IMR-90 (cell line): ENCODE data around the gene VGLL1. TPM values are rescaled to one million over a fixed set of nuclear protein-coding genes. Genes with fewer than 3 reads are reported as not detected.

Experiments
- ATAC-seq: fragments of 200-7000 bp; cut with Tn5 transposase; 2 replicates; pipeline ENCODE4 v1.9.1; 2020; ENCODE audit warnings: low read depth, mild to moderate bottlenecking, moderate library complexity
- BruUV-seq: library from RNA; stranded (reverse); fragments of 400-500 nt; replicated peaks from 2 replicates; lab custom pipeline; 2021; lab: Mats Ljungman, UMichigan
- CTCF ChIA-PET: fragments of 300-600 bp; formaldehyde crosslinking; extraction: SDS; loops from one replicate; lab custom pipeline; 2021; ENCODE audit warnings: antibody characterized with exemption; lab: Yijun Ruan, JAX
- POLR2A ChIA-PET: fragments of 300-600 bp; sonication (Branson Sonifier 250); formaldehyde crosslinking; loops from one replicate; lab custom pipeline; 2022; ENCODE audit warnings: antibody characterized with exemption; ENCODE audit not compliant: unreplicated experiment; lab: Charles Lee
- DNase-seq: peaks from one replicate; pipeline ENCODE4 v3.0.0; 2013
- H2AFZ ChIP-seq: replicated peaks from 2 replicates; pipeline ENCODE3; 2013; ENCODE audit warnings: low read length, mild to moderate bottlenecking; ENCODE audit not compliant: poor library complexity
- H2AK5ac ChIP-seq: 2 replicates; pipeline ENCODE4 v1.6.1; 2013; ENCODE audit warnings: low read depth, low read length, inconsistent platforms
- H2AK9ac ChIP-seq: replicated peaks from 2 replicates; pipeline ENCODE3; 2013; ENCODE audit warnings: mild to moderate bottlenecking, low read depth, low read length, moderate library complexity; ENCODE audit not compliant: poor library complexity
- H2BK120ac ChIP-seq: 2 replicates; pipeline ENCODE4 v1.6.1; 2013; ENCODE audit warnings: low read depth, low read length, inconsistent platforms
- H2BK15ac ChIP-seq: 3 replicates; pipeline ENCODE4 v1.6.1; 2013; ENCODE audit warnings: low read depth, low read length, inconsistent platforms
- H2BK20ac ChIP-seq: 2 replicates; pipeline ENCODE4 v1.6.1; 2013; ENCODE audit warnings: low read depth, mild to moderate bottlenecking, inconsistent platforms, low read length, moderate library complexity
- H2BK5ac ChIP-seq: 2 replicates; pipeline ENCODE4 v1.6.1; 2013; ENCODE audit warnings: mild to moderate bottlenecking, low read depth, low read length, inconsistent platforms; ENCODE audit not compliant: poor library complexity, severe bottlenecking
- H3K14ac ChIP-seq: replicated peaks from 2 replicates; pipeline ENCODE4 v1.6.1; 2013; ENCODE audit warnings: low read depth, low read length, inconsistent platforms
- H3K18ac ChIP-seq: 2 replicates; pipeline ENCODE4 v1.6.1; 2013; ENCODE audit warnings: low read depth, low read length, control low read depth
- H3K23ac ChIP-seq: 2 replicates; pipeline ENCODE4 v1.6.1; 2013; ENCODE audit warnings: low read depth, low read length, inconsistent platforms
- H3K27ac ChIP-seq: 2 replicates; pipeline ENCODE4 v1.5.1; 2013; ENCODE audit warnings: mild to moderate bottlenecking, control low read depth, low read length; ENCODE audit not compliant: insufficient read depth
- H3K27me3 ChIP-seq: 2 replicates; pipeline ENCODE4 v1.6.1; 2013; ENCODE audit warnings: low read length; ENCODE audit not compliant: control insufficient read depth, insufficient read depth
- H3K36me3 ChIP-seq: 2 replicates; pipeline ENCODE4 v1.6.1; 2013; ENCODE audit warnings: low read length, mixed read lengths; ENCODE audit not compliant: control insufficient read depth, insufficient read depth
- H3K4ac ChIP-seq: 2 replicates; pipeline ENCODE4 v1.6.1; 2013; ENCODE audit warnings: low read depth, low read length, inconsistent platforms
- H3K4me1 ChIP-seq: 2 replicates; pipeline ENCODE4 v1.6.1; 2013; ENCODE audit warnings: low read length, mixed read lengths; ENCODE audit not compliant: control insufficient read depth, insufficient read depth
- H3K4me2 ChIP-seq: 2 replicates; pipeline ENCODE4 v1.6.1; 2013; ENCODE audit warnings: low read depth, mild to moderate bottlenecking, control low read depth, low read length, moderate library complexity
- H3K4me3 ChIP-seq: 2 replicates; pipeline ENCODE4 v1.5.1; 2013; ENCODE audit warnings: low read depth, mild to moderate bottlenecking, control low read depth, low read length, moderate library complexity; ENCODE audit not compliant: insufficient read depth
- H3K56ac ChIP-seq: 2 replicates; pipeline ENCODE4 v1.6.1; 2013; ENCODE audit warnings: low read length, inconsistent platforms; ENCODE audit not compliant: insufficient read depth; ENCODE audit errors: extremely low read depth
- H3K79me1 ChIP-seq, 2 experiments: 2 replicates each; pipeline ENCODE4 v1.6.1; 2013; ENCODE audit warnings: low read length in 2 of 2, inconsistent platforms in 1 of 2, low read depth in 1 of 2
- H3K9ac ChIP-seq: 2 replicates; pipeline ENCODE4 v1.6.1; 2013; ENCODE audit warnings: low read depth, low read length, control low read depth
- H3K9me1 ChIP-seq: 2 replicates; pipeline ENCODE4 v1.6.1; 2013; ENCODE audit warnings: low read length, inconsistent platforms; ENCODE audit not compliant: insufficient read depth
- H3K9me3 ChIP-seq: 2 replicates; pipeline ENCODE4 v1.6.1; 2013; ENCODE audit warnings: low read length; ENCODE audit not compliant: control insufficient read depth, insufficient read depth
- H4K20me1 ChIP-seq: 2 replicates; pipeline ENCODE4 v1.6.1; 2013; ENCODE audit warnings: low read length, inconsistent platforms; ENCODE audit not compliant: insufficient read depth
- H4K5ac ChIP-seq: 2 replicates; pipeline ENCODE4 v1.6.1; 2013; ENCODE audit warnings: mild to moderate bottlenecking, low read depth, low read length, control low read depth
- H4K8ac ChIP-seq, 2 experiments: 2 replicates each; pipeline ENCODE4 v1.6.1; 2013; ENCODE audit warnings: low read depth in 2 of 2, low read length in 2 of 2, control low read depth in 1 of 2, inconsistent platforms in 1 of 2
- H4K91ac ChIP-seq: 2 replicates; pipeline ENCODE4 v1.6.1; 2013; ENCODE audit warnings: low read depth, low read length, inconsistent platforms; ENCODE audit not compliant: insufficient read depth
- MAFK ChIP-seq: IDR thresholded peaks from 2 replicates; pipeline ENCODE4 v1.6.1; 2012; ENCODE audit warnings: low read depth, low read length, improper control_type of control experiment
- MXI1 ChIP-seq: IDR thresholded peaks from 2 replicates; pipeline ENCODE4 v1.6.1; 2012; ENCODE audit warnings: low read depth, mild to moderate bottlenecking, low read length, moderate library complexity, borderline replicate concordance
- WGBS, 2 experiments: methylation state at CpG; one replicate each; pipeline versions ENCODE4 v1.1.5 to v1.1.7; 2013; ENCODE audit warnings: missing lambda C conversion rate in 2 of 2; ENCODE audit not compliant: insufficient read length in 1 of 2; ENCODE audit errors: extremely low coverage in 2 of 2; 5-methylcytosine and 5-hydroxymethylcytosine counted together
- dilution Hi-C: fragments of 300-500 bp; cut with HindIII; formaldehyde crosslinking; loops from one replicate; pipeline ENCODE4 v1.14.3; 2018; ENCODE audit warnings: low sequenced_read_pairs; ENCODE audit not compliant: unreplicated experiment
- in situ Hi-C: fragments of 300-500 bp; cut with MboI; formaldehyde crosslinking; loops from 3 replicates; pipeline ENCODE4 v1.14.3; 2019; ENCODE audit warnings: low sequenced_read_pairs, inconsistent platforms, mixed read lengths
- intact Hi-C: fragments of 100-400 bp; cut with micrococcal nuclease; formaldehyde crosslinking; loops from 2 replicates; pipeline ENCODE4 v1.10.0; 2022
- polyA plus RNA-seq, 3 experiments: library from polyadenylated mRNA; depleted of rRNA; stranded (reverse); fragments of >200 nt; gene quantifications; 2 replicates each; pipeline ENCODE4 v1.2.3, GENCODE V29; 2012; ENCODE audit warnings: low replicate concordance in 1 of 3
- total RNA-seq: library from RNA; depleted of rRNA; stranded (reverse); fragments of >200 nt; gene quantifications from 2 replicates; pipeline ENCODE4 v1.2.3, GENCODE V29; 2012

VGLL1 gene
- total and polyA plus RNA-seq, 2 of the 4 experiments (the other 2 are of a cell fraction) = not detected

DNA sequence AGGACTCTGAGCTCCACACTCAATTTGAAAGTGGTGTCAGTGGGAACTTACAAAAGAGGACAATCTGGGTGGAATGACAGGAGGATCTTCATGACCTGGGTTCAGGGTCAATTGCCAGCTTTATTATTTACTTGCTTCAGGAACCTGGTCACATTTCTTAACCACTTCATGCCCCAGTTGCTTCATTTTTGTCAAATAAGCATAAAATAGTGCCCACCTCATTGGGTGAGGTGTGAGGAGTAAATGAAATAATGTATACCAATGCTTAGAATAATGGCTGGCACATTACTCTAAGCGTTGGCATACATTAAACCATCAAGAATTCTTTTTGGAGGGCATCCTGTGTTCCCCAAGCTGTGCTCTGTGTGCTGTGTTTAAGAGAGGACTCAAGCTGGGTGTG lies 19.4 kb downstream of the VGLL1 start:
- Histone ChIP-seq H3K9ac (no peak overlapping the region), H2AK9ac (no peak overlapping the region), H2BK20ac (no peak overlapping the region), H4K20me1 (no peaks in the 10 kb centered on the region), H2BK120ac (no peak overlapping the region), H4K5ac (no peak overlapping the region), H3K9me3 (no peaks in the 10 kb centered on the region), H4K91ac (no peak overlapping the region), H3K27ac (no peak overlapping the region), H2AK5ac (no peak overlapping the region), H2BK15ac (no peak overlapping the region), H3K4me1 (no peaks in the 10 kb centered on the region), H3K4me3 (no peak overlapping the region), H3K18ac (no peak overlapping the region), H3K56ac (no peak overlapping the region), H3K9me1 (no peaks in the 10 kb centered on the region), H3K36me3 (no peaks in the 10 kb centered on the region), H3K4me2 (no peak overlapping the region), H3K79me1 (no peaks in the 10 kb centered on the region), H3K4ac (no peak overlapping the region), H2AFZ (no peak overlapping the region), H2BK5ac (no peak overlapping the region), H3K23ac (no peak overlapping the region), H3K14ac (no peak overlapping the region), H3K27me3 (peaks cover 11% of the 10 kb centered on the region), H4K8ac (no peak overlapping the region)
- no peak for TF ChIP-seq MXI1
- peak; percentile 62; the same call in 1 of the 2 replicates for TF ChIP-seq MAFK
- dilution Hi-C loops = no loop called here
- no CpG with 5 or more reads among the region's 1 CpG for WGBS, 2 experiments
- POLR2A ChIA-PET = no interaction called here
- in situ Hi-C loops = no loop called here
- ATAC-seq (no peak), DNase-seq (no peak)
- CTCF ChIA-PET = no interaction called here
- no TSS peak for BruUV-seq
- intact Hi-C loops = no loop called here
